ENCODE data around the gene LRRC7.

The LRRC7 gene

DNA sequence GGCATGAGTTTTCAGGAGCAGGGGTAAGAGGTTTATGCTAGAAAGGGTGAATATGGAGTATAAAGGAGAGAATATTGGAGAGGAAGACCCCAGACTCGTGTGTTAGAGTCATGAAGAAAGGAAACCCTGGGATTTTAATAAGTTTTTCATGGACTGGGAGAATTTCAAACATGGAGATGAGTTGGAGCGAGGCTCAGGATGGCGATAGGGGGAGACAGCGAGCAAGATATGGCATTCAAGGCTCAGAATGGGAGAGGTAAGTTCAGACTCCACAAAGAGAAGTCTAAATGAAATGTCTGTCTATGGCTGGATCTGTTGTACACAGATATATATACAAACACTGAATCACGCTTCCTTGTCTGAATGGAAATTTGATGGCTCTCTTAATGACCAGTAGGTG is 545.1 kb downstream of the LRRC7 start:
- Histone ChIP-seq H3K4me2 (ENCODE audit: insufficient read depth, low read length) (no peak overlapping the region), H3K4me3 (ENCODE audit: low read depth in 1 of 2, low read length in 2 of 2) (no peak overlapping the region), H4K20me1 (ENCODE audit: insufficient read depth, low read length) (no peaks in the 10 kb centered on the region), H3K79me2 (ENCODE audit: insufficient read depth, low read length) (no peaks in the 10 kb centered on the region), H3K4me1 (ENCODE audit: insufficient read depth, low read length) (no peaks in the 10 kb centered on the region), H3K9me3 (ENCODE audit: insufficient read depth, low read length, severe bottlenecking) (no peaks in the 10 kb centered on the region), H3K27me3 (ENCODE audit: insufficient read depth, low read length, poor library complexity) (no peaks in the 10 kb centered on the region), H3K9ac (ENCODE audit: low read depth, low read length) (no peak overlapping the region), H2AFZ (ENCODE audit: low read depth, low read length) (no peak overlapping the region), H3K36me3 (ENCODE audit: insufficient read depth, low read length) (no peaks in the 10 kb centered on the region), H3K27ac (ENCODE audit: low read length) (no peak overlapping the region)
- no peak for ATAC-seq (ENCODE audit: insufficient read depth, low read depth)
- no peak for DNase-seq
- TF ChIP-seq EZH2 (IDR thresholded peaks at IDR 0.05; ENCODE audit: borderline replicate concordance, low read depth, low read length, severe bottlenecking): no peak
- TF ChIP-seq, protein P1, sequence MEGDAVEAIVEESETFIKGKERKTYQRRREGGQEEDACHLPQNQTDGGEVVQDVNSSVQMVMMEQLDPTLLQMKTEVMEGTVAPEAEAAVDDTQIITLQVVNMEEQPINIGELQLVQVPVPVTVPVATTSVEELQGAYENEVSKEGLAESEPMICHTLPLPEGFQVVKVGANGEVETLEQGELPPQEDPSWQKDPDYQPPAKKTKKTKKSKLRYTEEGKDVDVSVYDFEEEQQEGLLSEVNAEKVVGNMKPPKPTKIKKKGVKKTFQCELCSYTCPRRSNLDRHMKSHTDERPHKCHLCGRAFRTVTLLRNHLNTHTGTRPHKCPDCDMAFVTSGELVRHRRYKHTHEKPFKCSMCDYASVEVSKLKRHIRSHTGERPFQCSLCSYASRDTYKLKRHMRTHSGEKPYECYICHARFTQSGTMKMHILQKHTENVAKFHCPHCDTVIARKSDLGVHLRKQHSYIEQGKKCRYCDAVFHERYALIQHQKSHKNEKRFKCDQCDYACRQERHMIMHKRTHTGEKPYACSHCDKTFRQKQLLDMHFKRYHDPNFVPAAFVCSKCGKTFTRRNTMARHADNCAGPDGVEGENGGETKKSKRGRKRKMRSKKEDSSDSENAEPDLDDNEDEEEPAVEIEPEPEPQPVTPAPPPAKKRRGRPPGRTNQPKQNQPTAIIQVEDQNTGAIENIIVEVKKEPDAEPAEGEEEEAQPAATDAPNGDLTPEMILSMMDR (IDR thresholded peaks at IDR 0.05; ENCODE audit: borderline replicate concordance, extremely low read depth, low read length, poor library complexity, severe bottlenecking): peak; percentile 26

DNA sequence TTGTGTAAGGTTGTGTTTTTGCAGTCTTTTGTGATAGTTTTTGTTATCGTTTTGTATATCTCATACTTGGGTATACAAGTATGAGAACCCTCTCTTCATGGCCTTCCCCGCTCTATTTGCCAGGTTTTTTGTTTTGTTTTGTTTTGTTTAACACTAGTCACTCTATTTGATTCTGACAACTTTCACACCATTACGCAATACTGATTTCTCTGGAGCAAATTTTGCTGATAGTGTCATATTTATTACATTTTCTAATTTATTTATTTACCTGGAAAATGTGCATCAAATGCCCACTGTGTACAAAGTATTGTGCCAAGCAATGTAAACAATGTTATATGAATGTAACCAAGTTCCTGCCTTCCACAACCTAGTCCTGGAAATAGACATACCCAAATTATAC is 547.6 kb downstream of the LRRC7 start:
- Histone ChIP-seq H3K79me2 (ENCODE audit: insufficient read depth, low read length) (no peaks in the 10 kb centered on the region), H3K4me1 (ENCODE audit: insufficient read depth, low read length) (no peaks in the 10 kb centered on the region), H3K27me3 (ENCODE audit: insufficient read depth, low read length, poor library complexity) (no peaks in the 10 kb centered on the region), H3K4me3 (ENCODE audit: low read depth in 1 of 2, low read length in 2 of 2) (no peak overlapping the region), H3K27ac (ENCODE audit: low read length) (no peak overlapping the region), H3K4me2 (ENCODE audit: insufficient read depth, low read length) (no peak overlapping the region), H2AFZ (ENCODE audit: low read depth, low read length) (no peak overlapping the region), H4K20me1 (ENCODE audit: insufficient read depth, low read length) (no peaks in the 10 kb centered on the region), H3K9ac (ENCODE audit: low read depth, low read length) (no peak overlapping the region), H3K9me3 (ENCODE audit: insufficient read depth, low read length, severe bottlenecking) (no peaks in the 10 kb centered on the region), H3K36me3 (ENCODE audit: insufficient read depth, low read length) (no peaks in the 10 kb centered on the region)
- no peak for ATAC-seq (ENCODE audit: insufficient read depth, low read depth)
- TF ChIP-seq, protein P1 (IDR thresholded peaks at IDR 0.05; ENCODE audit: borderline replicate concordance, extremely low read depth, low read length, poor library complexity, severe bottlenecking): no peak
- no peak for TF ChIP-seq EZH2 (IDR thresholded peaks at IDR 0.05; ENCODE audit: borderline replicate concordance, low read depth, low read length, severe bottlenecking)
- no peak for DNase-seq

DNA sequence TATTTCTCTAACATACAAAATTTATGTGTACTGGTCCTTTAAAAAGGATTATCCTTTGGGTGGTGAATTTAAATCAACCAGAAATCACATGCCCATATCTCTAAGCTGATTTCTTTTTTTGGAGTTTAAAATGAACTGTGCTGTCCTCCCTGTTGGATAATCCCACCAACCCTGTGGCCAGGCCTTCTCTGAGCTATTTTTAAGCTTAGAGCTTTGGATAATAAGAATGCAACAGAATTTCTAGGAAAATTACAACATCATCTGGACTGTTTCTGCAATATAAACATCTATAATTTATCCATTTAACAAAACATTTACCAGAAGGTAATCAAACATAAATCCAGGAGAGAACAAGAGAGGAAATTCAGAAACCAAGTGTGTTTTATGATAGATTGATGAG is 549.3 kb downstream of the LRRC7 start:
- no peak overlapping the region for H3K9ac ChIP-seq (ENCODE audit: low read depth, low read length)
- H3K4me3 ChIP-seq (ENCODE audit: low read depth in 1 of 2, low read length in 2 of 2): no peak overlapping the region
- H3K4me1 ChIP-seq (ENCODE audit: insufficient read depth, low read length): no peaks in the 10 kb centered on the region
- H3K9me3 ChIP-seq (ENCODE audit: insufficient read depth, low read length, severe bottlenecking): no peaks in the 10 kb centered on the region
- H3K79me2 ChIP-seq (ENCODE audit: insufficient read depth, low read length): no peaks in the 10 kb centered on the region
- no peak overlapping the region for H3K27ac ChIP-seq (ENCODE audit: low read length)
- H3K4me2 ChIP-seq (ENCODE audit: insufficient read depth, low read length): no peak overlapping the region
- DNase-seq (no peak), ATAC-seq (ENCODE audit: insufficient read depth, low read depth) (no peak)
- H2AFZ ChIP-seq (ENCODE audit: low read depth, low read length): no peak overlapping the region
- H3K27me3 ChIP-seq (ENCODE audit: insufficient read depth, low read length, poor library complexity): peaks cover 5% of the 10 kb centered on the region
- no peaks in the 10 kb centered on the region for H3K36me3 ChIP-seq (ENCODE audit: insufficient read depth, low read length)
- TF ChIP-seq, protein P1 (IDR thresholded peaks at IDR 0.05; ENCODE audit: borderline replicate concordance, extremely low read depth, low read length, poor library complexity, severe bottlenecking): no peak
- TF ChIP-seq EZH2 (IDR thresholded peaks at IDR 0.05; ENCODE audit: borderline replicate concordance, low read depth, low read length, severe bottlenecking): no peak
- H4K20me1 ChIP-seq (ENCODE audit: insufficient read depth, low read length): no peaks in the 10 kb centered on the region

DNA sequence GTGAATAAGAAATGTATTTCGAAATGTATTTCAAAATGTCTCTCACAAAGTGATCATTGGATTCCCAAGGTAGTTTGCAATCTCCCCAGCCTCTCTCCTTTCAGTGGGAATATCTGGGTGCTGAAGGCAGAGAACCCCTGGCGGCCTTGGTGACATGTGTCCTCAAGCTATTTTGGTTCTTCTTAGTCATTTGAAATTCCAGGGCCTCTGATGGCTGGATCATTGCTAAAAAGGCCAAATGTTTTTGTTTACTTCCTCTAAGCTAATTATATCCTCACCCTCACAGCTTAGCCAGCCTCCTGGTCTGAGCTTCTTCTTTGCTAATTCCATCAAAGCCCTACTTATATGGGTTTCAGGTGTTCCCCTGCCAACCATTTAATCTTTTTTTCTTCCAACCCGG is 566.4 kb downstream of the LRRC7 start:
- DNase-seq: no peak
- ATAC-seq (ENCODE audit: insufficient read depth, low read depth): no peak
- H3K27me3 ChIP-seq (ENCODE audit: insufficient read depth, low read length, poor library complexity): peaks cover 3% of the 10 kb centered on the region
- H3K9ac ChIP-seq (ENCODE audit: low read depth, low read length): no peak overlapping the region
- H3K4me1 ChIP-seq (ENCODE audit: insufficient read depth, low read length): peaks cover 5% of the 10 kb centered on the region; the same call in 1 of the 2 replicates
- H3K79me2 ChIP-seq (ENCODE audit: insufficient read depth, low read length): no peaks in the 10 kb centered on the region
- H3K4me3 ChIP-seq (ENCODE audit: low read depth in 1 of 2, low read length in 2 of 2): no peak overlapping the region
- no peaks in the 10 kb centered on the region for H3K9me3 ChIP-seq (ENCODE audit: insufficient read depth, low read length, severe bottlenecking)
- H2AFZ ChIP-seq (ENCODE audit: low read depth, low read length): no peak overlapping the region
- H4K20me1 ChIP-seq (ENCODE audit: insufficient read depth, low read length): no peaks in the 10 kb centered on the region
- no peak overlapping the region for H3K27ac ChIP-seq (ENCODE audit: low read length)
- no peak for TF ChIP-seq EZH2 (IDR thresholded peaks at IDR 0.05; ENCODE audit: borderline replicate concordance, low read depth, low read length, severe bottlenecking)
- TF ChIP-seq, protein P1 (IDR thresholded peaks at IDR 0.05; ENCODE audit: borderline replicate concordance, extremely low read depth, low read length, poor library complexity, severe bottlenecking): no peak
- H3K4me2 ChIP-seq (ENCODE audit: insufficient read depth, low read length): no peak overlapping the region
- H3K36me3 ChIP-seq (ENCODE audit: insufficient read depth, low read length): no peaks in the 10 kb centered on the region

Measured in DND-41 (cell line).